ENCODE results near the gene SLC30A7.

DNA sequence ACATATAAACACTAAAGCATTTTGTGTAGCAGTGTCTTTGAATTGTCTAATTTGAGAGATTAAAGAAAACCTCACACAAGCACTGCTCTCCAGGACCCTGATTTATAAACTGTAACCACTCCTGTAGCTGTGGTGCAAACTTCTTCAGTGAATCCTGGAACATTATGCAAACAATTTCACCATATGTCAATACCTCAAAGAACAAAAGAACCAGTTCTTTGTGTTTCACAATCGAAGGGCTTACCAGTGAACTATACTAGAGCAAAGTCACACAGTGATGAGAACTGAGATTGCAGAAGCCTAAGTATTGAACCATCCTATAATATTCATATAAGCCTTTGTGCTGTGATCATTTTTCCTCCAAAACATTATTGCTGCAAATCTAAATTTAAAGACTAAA, 108.2 kb downstream of the SLC30A7 start:
- TF ChIP-seq POLR2AphosphoS5 (IDR thresholded peaks at IDR 0.05; ENCODE audit: insufficient read depth in 1 of 2, low read depth in 1 of 2) (no peak), POLR2A (IDR thresholded peaks at IDR 0.05) (no peak)
- TF ChIP-seq, protein P1, sequence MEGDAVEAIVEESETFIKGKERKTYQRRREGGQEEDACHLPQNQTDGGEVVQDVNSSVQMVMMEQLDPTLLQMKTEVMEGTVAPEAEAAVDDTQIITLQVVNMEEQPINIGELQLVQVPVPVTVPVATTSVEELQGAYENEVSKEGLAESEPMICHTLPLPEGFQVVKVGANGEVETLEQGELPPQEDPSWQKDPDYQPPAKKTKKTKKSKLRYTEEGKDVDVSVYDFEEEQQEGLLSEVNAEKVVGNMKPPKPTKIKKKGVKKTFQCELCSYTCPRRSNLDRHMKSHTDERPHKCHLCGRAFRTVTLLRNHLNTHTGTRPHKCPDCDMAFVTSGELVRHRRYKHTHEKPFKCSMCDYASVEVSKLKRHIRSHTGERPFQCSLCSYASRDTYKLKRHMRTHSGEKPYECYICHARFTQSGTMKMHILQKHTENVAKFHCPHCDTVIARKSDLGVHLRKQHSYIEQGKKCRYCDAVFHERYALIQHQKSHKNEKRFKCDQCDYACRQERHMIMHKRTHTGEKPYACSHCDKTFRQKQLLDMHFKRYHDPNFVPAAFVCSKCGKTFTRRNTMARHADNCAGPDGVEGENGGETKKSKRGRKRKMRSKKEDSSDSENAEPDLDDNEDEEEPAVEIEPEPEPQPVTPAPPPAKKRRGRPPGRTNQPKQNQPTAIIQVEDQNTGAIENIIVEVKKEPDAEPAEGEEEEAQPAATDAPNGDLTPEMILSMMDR (IDR thresholded peaks at IDR 0.05): no peak
